Measurements from ENCODE around the gene VWA1. TPM values are rescaled to one million over a fixed set of nuclear protein-coding genes. Genes with fewer than 3 reads are reported as not detected.
"Not testable (repeated sequence)": the region's sequence is repeated elsewhere in the genome, so short reads cannot be mapped to it uniquely, and the experiment has no call there.

VWA1 gene
- total and polyA plus RNA-seq, 2 donors from 2014 or later, result 103 to 116 TPM

DNA sequence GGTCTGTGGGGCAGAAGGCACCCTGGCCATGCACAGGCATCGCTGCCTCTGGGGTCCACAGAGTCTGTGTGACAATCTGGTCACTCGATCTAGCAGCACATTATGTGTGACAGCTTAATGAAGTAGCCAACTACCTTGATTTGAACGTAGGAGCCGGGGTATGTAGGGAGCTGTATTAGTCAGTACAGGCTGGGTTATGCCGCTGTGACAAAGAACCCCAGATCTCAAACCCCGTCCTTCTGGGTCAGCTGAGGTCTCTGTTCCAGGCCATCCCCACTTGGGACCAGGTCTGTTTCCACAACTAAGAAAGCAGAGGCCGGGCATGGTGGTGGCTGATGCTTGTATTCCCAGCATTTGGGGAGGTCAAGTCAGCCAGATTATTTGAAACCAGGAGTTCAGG, 27.8 kb downstream of the VWA1 start:
- no peak for DNase-seq
- TF ChIP-seq, protein P1, sequence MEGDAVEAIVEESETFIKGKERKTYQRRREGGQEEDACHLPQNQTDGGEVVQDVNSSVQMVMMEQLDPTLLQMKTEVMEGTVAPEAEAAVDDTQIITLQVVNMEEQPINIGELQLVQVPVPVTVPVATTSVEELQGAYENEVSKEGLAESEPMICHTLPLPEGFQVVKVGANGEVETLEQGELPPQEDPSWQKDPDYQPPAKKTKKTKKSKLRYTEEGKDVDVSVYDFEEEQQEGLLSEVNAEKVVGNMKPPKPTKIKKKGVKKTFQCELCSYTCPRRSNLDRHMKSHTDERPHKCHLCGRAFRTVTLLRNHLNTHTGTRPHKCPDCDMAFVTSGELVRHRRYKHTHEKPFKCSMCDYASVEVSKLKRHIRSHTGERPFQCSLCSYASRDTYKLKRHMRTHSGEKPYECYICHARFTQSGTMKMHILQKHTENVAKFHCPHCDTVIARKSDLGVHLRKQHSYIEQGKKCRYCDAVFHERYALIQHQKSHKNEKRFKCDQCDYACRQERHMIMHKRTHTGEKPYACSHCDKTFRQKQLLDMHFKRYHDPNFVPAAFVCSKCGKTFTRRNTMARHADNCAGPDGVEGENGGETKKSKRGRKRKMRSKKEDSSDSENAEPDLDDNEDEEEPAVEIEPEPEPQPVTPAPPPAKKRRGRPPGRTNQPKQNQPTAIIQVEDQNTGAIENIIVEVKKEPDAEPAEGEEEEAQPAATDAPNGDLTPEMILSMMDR (IDR thresholded peaks at IDR 0.05; ENCODE audit: borderline replicate concordance, extremely low read depth, insufficient read depth), result no peak
- H3K4me1 ChIP-seq (ENCODE audit: control insufficient read depth in 2 of 3, insufficient read depth in 2 of 3, low read depth in 1 of 3, low read length in 3 of 3), result peaks cover 0 to 7% (median 0%) of the 10 kb centered on the region in 3 donors
- no peaks in the 10 kb centered on the region for H3K27me3 ChIP-seq (ENCODE audit: control insufficient read depth, insufficient read depth, low read length)
- FAIRE-seq, result no peak
- no peak overlapping the region for H3K27ac ChIP-seq (ENCODE audit: low read depth in 2 of 2, low read length in 2 of 2)
- no peaks in the 10 kb centered on the region for H3K36me3 ChIP-seq (ENCODE audit: control insufficient read depth in 2 of 3, insufficient read depth in 3 of 3, low read length in 3 of 3)
- no peak overlapping the region for H3K9ac ChIP-seq (ENCODE audit: low read length in 3 of 3)
- intact Hi-C loops (cut with DNase I), result no loop called here
- no peak overlapping the region for H3K4me3 ChIP-seq (ENCODE audit: low read length in 3 of 3)
- no peaks in the 10 kb centered on the region for H3K9me3 ChIP-seq (ENCODE audit: control insufficient read depth in 2 of 3, insufficient read depth in 1 of 3, low read length in 3 of 3)

DNA sequence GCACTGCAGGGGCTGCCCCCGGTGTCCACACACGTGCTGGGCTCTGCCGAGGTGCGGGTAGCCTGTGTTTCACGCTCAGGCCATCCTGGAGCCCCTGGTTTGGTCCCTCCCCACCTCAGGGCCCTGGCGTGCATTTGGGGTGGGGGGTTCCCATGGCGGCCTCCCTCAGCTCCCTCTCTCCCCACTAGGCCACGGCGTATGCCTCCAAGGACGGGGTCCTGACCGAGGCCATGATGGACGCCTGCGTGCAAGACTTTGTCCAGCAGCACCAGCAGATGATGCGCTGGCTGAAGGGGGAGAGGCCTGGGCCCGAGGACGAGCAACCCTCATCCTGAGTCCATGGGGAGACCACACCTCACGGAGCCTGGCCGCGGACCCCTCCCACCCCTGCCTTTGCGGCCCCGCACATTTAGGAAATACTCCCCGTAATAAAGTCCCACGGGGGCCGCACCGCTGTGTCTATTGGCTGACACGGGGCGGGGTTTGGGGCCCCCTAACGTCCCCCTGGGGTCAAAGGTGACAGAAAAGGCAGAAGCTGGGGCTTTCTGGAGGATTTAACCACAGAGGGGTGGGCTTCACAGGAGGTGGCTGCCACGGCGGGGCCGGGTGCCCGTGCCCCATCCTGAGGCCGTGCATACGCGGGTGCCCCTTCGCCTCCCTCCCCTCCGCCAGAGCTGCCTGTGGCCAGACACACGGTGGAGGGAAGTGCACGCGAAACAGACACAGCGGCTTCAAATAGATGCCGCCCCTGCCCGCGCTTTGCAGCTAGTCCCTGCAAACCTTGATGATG, 32.9 kb downstream of the VWA1 start:
- DNase-seq; H3K27me3 ChIP-seq (ENCODE audit: control insufficient read depth, insufficient read depth, low read length); H3K27ac ChIP-seq (ENCODE audit: low read depth in 2 of 2, low read length in 2 of 2); FAIRE-seq; H3K9ac ChIP-seq (ENCODE audit: low read length in 3 of 3); intact Hi-C loops (cut with DNase I); H3K4me3 ChIP-seq (ENCODE audit: low read length in 3 of 3); H3K4me1 ChIP-seq (ENCODE audit: control insufficient read depth in 2 of 3, insufficient read depth in 2 of 3, low read depth in 1 of 3, low read length in 3 of 3); H3K36me3 ChIP-seq (ENCODE audit: control insufficient read depth in 2 of 3, insufficient read depth in 3 of 3, low read length in 3 of 3); H3K9me3 ChIP-seq (ENCODE audit: control insufficient read depth in 2 of 3, insufficient read depth in 1 of 3, low read length in 3 of 3): not testable (repeated sequence)

DNA sequence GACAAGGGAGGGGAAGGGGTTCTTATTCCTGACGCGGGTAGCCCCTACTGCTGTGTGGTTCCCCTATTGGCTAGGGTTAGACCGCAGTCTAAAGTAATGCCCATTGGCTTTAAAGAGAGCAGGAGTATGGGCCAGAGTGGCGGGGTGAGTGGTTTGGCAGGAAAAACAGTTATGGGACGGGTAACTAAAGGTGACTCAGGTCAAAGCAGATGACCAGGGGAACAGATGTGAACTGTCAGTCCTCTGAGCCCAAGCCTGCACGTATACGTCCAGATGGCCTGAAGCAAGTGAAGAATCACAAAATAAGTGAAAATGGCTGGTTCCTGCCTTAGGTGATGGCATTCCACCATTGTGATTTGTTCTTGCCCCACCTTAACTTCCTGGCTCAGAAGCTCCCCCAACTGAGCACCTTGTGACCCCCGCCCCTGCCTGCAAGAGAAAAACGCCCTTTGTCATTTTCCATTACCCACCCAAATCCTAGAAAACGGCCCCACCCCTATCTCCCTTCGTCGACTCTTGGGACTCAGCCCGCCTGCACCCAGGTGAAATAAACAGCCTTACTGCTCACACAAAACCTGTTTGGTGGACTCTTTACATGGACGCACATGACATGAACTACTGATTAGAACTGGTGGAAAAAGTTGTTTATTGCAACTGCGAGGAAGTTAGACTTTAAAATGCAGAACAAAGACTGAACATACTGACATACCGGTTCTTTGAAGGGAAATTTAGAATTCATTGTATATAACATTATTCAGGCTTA, 35.3 kb downstream of the VWA1 start:
- Histone ChIP-seq H3K4me3 (ENCODE audit: low read length in 3 of 3) (peak overlapping the region; percentile 58 to 97 (median 73)), H3K27me3 (ENCODE audit: control insufficient read depth, insufficient read depth, low read length) (no peaks in the 10 kb centered on the region), H3K36me3 (ENCODE audit: control insufficient read depth in 2 of 3, insufficient read depth in 3 of 3, low read length in 3 of 3) (no peaks in the 10 kb centered on the region), H3K4me1 (ENCODE audit: control insufficient read depth in 2 of 3, insufficient read depth in 2 of 3, low read depth in 1 of 3, low read length in 3 of 3) (peaks cover 0 to 8% (median 0%) of the 10 kb centered on the region in 3 donors), H3K9ac (ENCODE audit: low read length in 3 of 3) (peak overlapping the region in 2 of 3 donors; percentile 20 to 91), H3K9me3 (ENCODE audit: control insufficient read depth in 2 of 3, insufficient read depth in 1 of 3, low read length in 3 of 3) (no peaks in the 10 kb centered on the region), H3K27ac (ENCODE audit: low read depth in 2 of 2, low read length in 2 of 2) (peak overlapping the region; percentile 50 to 84)
- DNase-seq (peak in 2 of 5 donors; percentile 29 to 34), FAIRE-seq (no peak)
- intact Hi-C loops (cut with DNase I), result no loop called here
- TF ChIP-seq, protein P1 (IDR thresholded peaks at IDR 0.05; ENCODE audit: borderline replicate concordance, extremely low read depth, insufficient read depth), result no peak

Data from kidney (tissue), 14 donors.